ENCODE measurements around the gene RAB3C. TPM values are rescaled to one million over a fixed set of nuclear protein-coding genes. Genes with fewer than 3 reads are reported as not detected.

The RAB3C gene
- total RNA-seq, 1 experiment from 2014 or later: 13.3 TPM

- ATAC-seq: peak; percentile 93
- TF ChIP-seq, protein P1, sequence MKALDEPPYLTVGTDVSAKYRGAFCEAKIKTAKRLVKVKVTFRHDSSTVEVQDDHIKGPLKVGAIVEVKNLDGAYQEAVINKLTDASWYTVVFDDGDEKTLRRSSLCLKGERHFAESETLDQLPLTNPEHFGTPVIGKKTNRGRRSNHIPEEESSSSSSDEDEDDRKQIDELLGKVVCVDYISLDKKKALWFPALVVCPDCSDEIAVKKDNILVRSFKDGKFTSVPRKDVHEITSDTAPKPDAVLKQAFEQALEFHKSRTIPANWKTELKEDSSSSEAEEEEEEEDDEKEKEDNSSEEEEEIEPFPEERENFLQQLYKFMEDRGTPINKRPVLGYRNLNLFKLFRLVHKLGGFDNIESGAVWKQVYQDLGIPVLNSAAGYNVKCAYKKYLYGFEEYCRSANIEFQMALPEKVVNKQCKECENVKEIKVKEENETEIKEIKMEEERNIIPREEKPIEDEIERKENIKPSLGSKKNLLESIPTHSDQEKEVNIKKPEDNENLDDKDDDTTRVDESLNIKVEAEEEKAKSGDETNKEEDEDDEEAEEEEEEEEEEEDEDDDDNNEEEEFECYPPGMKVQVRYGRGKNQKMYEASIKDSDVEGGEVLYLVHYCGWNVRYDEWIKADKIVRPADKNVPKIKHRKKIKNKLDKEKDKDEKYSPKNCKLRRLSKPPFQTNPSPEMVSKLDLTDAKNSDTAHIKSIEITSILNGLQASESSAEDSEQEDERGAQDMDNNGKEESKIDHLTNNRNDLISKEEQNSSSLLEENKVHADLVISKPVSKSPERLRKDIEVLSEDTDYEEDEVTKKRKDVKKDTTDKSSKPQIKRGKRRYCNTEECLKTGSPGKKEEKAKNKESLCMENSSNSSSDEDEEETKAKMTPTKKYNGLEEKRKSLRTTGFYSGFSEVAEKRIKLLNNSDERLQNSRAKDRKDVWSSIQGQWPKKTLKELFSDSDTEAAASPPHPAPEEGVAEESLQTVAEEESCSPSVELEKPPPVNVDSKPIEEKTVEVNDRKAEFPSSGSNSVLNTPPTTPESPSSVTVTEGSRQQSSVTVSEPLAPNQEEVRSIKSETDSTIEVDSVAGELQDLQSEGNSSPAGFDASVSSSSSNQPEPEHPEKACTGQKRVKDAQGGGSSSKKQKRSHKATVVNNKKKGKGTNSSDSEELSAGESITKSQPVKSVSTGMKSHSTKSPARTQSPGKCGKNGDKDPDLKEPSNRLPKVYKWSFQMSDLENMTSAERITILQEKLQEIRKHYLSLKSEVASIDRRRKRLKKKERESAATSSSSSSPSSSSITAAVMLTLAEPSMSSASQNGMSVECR (CRISPR knock-in tag; IDR thresholded peaks at IDR 0.05; ENCODE audit: borderline replicate concordance): no peak
- TF ChIP-seq, protein P2, sequence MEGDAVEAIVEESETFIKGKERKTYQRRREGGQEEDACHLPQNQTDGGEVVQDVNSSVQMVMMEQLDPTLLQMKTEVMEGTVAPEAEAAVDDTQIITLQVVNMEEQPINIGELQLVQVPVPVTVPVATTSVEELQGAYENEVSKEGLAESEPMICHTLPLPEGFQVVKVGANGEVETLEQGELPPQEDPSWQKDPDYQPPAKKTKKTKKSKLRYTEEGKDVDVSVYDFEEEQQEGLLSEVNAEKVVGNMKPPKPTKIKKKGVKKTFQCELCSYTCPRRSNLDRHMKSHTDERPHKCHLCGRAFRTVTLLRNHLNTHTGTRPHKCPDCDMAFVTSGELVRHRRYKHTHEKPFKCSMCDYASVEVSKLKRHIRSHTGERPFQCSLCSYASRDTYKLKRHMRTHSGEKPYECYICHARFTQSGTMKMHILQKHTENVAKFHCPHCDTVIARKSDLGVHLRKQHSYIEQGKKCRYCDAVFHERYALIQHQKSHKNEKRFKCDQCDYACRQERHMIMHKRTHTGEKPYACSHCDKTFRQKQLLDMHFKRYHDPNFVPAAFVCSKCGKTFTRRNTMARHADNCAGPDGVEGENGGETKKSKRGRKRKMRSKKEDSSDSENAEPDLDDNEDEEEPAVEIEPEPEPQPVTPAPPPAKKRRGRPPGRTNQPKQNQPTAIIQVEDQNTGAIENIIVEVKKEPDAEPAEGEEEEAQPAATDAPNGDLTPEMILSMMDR (IDR thresholded peaks at IDR 0.05): peak; percentile 27; the same call in 1 of the 2 replicates
- TF ChIP-seq ZNF396 (CRISPR knock-in tag; IDR thresholded peaks at IDR 0.05; ENCODE audit: borderline replicate concordance): no peak
- TF ChIP-seq NR3C1 (CRISPR knock-in tag; conservative IDR thresholded peaks at IDR 0.05; ENCODE audit: low read depth): no peak
- TF ChIP-seq ZNF263 (CRISPR knock-in tag; IDR thresholded peaks at IDR 0.05; ENCODE audit: low read depth): no peak
- TF ChIP-seq ETV6 (CRISPR knock-in tag; IDR thresholded peaks at IDR 0.05): no peak
- ChIA-PET CTCF (interaction anchor here (0.6 to 5.3 kb wide), 30 partner anchors 9 to 1351 kb away, joined by 3 to 69 read pairs (median 4); partner anchors contain the start of genes GAPT and RAB3C), POLR2A (no interaction called here)
- Mint-ChIP-seq H3K27ac (no peak overlapping the region; the same call in 1 of the 2 replicates), H3K4me1 (peaks cover 5% of the 10 kb centered on the region), H3K27me3 (ENCODE audit: low read depth) (no peaks in the 10 kb centered on the region), H3K9me3 (no peaks in the 10 kb centered on the region), H3K4me3 (no peak overlapping the region), H3K36me3 (no peaks in the 10 kb centered on the region)
- peak; percentile 17 for DNase-seq (ENCODE audit: low spot score)
Measured at GRCh38 chr5:58849921-58850667, 267.2 kb downstream of the RAB3C start.

GRCh38 chr5:58851153-58851552 lies 268.3 kb downstream of the RAB3C start:
- Mint-ChIP-seq H3K27ac (no peak overlapping the region), H3K4me1 (peaks cover 5% of the 10 kb centered on the region), H3K4me3 (no peak overlapping the region), H3K36me3 (no peaks in the 10 kb centered on the region), H3K9me3 (no peaks in the 10 kb centered on the region), H3K27me3 (ENCODE audit: low read depth) (no peaks in the 10 kb centered on the region)
- TF ChIP-seq, protein P3, sequence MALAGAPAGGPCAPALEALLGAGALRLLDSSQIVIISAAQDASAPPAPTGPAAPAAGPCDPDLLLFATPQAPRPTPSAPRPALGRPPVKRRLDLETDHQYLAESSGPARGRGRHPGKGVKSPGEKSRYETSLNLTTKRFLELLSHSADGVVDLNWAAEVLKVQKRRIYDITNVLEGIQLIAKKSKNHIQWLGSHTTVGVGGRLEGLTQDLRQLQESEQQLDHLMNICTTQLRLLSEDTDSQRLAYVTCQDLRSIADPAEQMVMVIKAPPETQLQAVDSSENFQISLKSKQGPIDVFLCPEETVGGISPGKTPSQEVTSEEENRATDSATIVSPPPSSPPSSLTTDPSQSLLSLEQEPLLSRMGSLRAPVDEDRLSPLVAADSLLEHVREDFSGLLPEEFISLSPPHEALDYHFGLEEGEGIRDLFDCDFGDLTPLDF (CRISPR knock-in tag; IDR thresholded peaks at IDR 0.05): no peak
- TF ChIP-seq ZNF232 (CRISPR knock-in tag; IDR thresholded peaks at IDR 0.05): no peak
- TF ChIP-seq, protein P4, sequence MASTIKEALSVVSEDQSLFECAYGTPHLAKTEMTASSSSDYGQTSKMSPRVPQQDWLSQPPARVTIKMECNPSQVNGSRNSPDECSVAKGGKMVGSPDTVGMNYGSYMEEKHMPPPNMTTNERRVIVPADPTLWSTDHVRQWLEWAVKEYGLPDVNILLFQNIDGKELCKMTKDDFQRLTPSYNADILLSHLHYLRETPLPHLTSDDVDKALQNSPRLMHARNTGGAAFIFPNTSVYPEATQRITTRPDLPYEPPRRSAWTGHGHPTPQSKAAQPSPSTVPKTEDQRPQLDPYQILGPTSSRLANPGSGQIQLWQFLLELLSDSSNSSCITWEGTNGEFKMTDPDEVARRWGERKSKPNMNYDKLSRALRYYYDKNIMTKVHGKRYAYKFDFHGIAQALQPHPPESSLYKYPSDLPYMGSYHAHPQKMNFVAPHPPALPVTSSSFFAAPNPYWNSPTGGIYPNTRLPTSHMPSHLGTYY (CRISPR knock-in tag; IDR thresholded peaks at IDR 0.05): no peak
- TF ChIP-seq KAT7 (CRISPR knock-in tag; IDR thresholded peaks at IDR 0.05; ENCODE audit: borderline replicate concordance): no peak
- TF ChIP-seq SP1 (CRISPR knock-in tag; conservative IDR thresholded peaks at IDR 0.05): no peak
- TF ChIP-seq SOX15 (CRISPR knock-in tag; IDR thresholded peaks at IDR 0.05): no peak
- TF ChIP-seq GABPB1 (CRISPR knock-in tag; IDR thresholded peaks at IDR 0.05): no peak
- TF ChIP-seq, protein P5, sequence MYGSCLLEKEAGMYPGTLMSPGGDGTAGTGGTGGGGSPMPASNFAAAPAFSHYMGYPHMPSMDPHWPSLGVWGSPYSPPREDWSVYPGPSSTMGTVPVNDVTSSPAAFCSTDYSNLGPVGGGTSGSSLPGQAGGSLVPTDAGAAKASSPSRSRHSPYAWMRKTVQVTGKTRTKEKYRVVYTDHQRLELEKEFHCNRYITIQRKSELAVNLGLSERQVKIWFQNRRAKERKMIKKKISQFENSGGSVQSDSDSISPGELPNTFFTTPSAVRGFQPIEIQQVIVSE (CRISPR knock-in tag; IDR thresholded peaks at IDR 0.05; ENCODE audit: borderline replicate concordance): no peak
- TF ChIP-seq, protein P2 (IDR thresholded peaks at IDR 0.05): no peak
- CTCF ChIA-PET: interaction anchor here (5.3 kb wide), 1 partner anchor 353 kb away, joined by 69 read pairs; no protein-coding TSS in a partner anchor
- POLR2A ChIA-PET: no interaction called here
- no peak for DNase-seq (ENCODE audit: low spot score)
- ATAC-seq: no peak
